HG02943 (cell line): Measurements from ENCODE around the gene KHNYN.
"Not testable (repeated sequence)": the region's sequence is repeated elsewhere in the genome, so short reads cannot be mapped to it uniquely, and the experiment has no call there.

ENCODE experiments used
- ATAC-seq: cut with Tn5 transposase; IDR thresholded peaks from one replicate; pipeline ENCODE4 v1.9.1; 2021; ENCODE audit warnings: mild to moderate bottlenecking, low read depth, moderate library complexity; ENCODE audit not compliant: unreplicated experiment

KHNYN gene

GRCh38 chr14:24429395-24430142 is at the start of gene KHNYN, which contains the start of gene CBLN3:
TSS of gene KHNYN (plus strand) at chr14:24429954. CDS start at chr14:24430731, 777 bp downstream.
TSS of gene CBLN3 (minus strand) at chr14:24429668. CDS start at chr14:24429054, 614 bp downstream.
- peak; percentile 75 for ATAC-seq

- ATAC-seq = no peak
Observed at GRCh38 chr14:24381363-24382063, 48.2 kb upstream of the KHNYN start.

GRCh38 chr14:24382064-24382371 is 47.7 kb upstream of the KHNYN start:
- ATAC-seq = no peak

- no peak for ATAC-seq
Observed at GRCh38 chr14:24384169-24384568, 45.6 kb upstream of the KHNYN start.

GRCh38 chr14:24385524-24385923 is 44.2 kb upstream of the KHNYN start:
- no peak for ATAC-seq

GRCh38 chr14:24387009-24387345 is 42.8 kb upstream of the KHNYN start:
- ATAC-seq = no peak

- not testable (repeated sequence) for ATAC-seq
Observed at GRCh38 chr14:24387579-24387978, 42.2 kb upstream of the KHNYN start.

- no peak for ATAC-seq
Observed at GRCh38 chr14:24388474-24389179, 41.1 kb upstream of the KHNYN start.

- no peak for ATAC-seq
Observed at GRCh38 chr14:24389226-24389848, 40.4 kb upstream of the KHNYN start.

GRCh38 chr14:24390701-24391468 is 38.9 kb upstream of the KHNYN start:
- ATAC-seq = no peak

GRCh38 chr14:24392325-24393091 is 37.2 kb upstream of the KHNYN start:
- no peak for ATAC-seq

- no peak for ATAC-seq
Observed at GRCh38 chr14:24394275-24394674, 35.5 kb upstream of the KHNYN start.

GRCh38 chr14:24395609-24396582 is 33.9 kb upstream of the KHNYN start:
- no peak for ATAC-seq

GRCh38 chr14:24397639-24398292 is 32.0 kb upstream of the KHNYN start:
- ATAC-seq = no peak

- no peak for ATAC-seq
Observed at GRCh38 chr14:24398293-24398652, 31.5 kb upstream of the KHNYN start.

GRCh38 chr14:24398653-24399446 is 30.9 kb upstream of the KHNYN start, which contains the start of gene NYNRIN:
TSS of gene NYNRIN (plus strand) at chr14:24399003. CDS start at chr14:24399247, 244 bp downstream.
- no peak for ATAC-seq

- no peak for ATAC-seq
Observed at GRCh38 chr14:24399447-24399822, 30.3 kb upstream of the KHNYN start.
